ENCODE measurements around the gene FOXRED2. TPM values are rescaled to one million over a fixed set of nuclear protein-coding genes. Genes with fewer than 3 reads are reported as not detected.
"Not testable (repeated sequence)": the region's sequence is repeated elsewhere in the genome, so short reads cannot be mapped to it uniquely, and the experiment has no call there.

Gene FOXRED2
- total RNA-seq, 1 experiment from 2014 or later: 13.0 TPM

- peak; percentile 78 for DNase-seq (ENCODE audit: low spot score)
Measured at GRCh38 chr22:36470162-36470993, 36.5 kb downstream of the FOXRED2 start.

- DNase-seq (ENCODE audit: low spot score): no peak
Measured at GRCh38 chr22:36469094-36469710, 37.6 kb downstream of the FOXRED2 start.

- DNase-seq (ENCODE audit: low spot score): peak; percentile 49
Measured at GRCh38 chr22:36467946-36468345, 38.9 kb downstream of the FOXRED2 start.

GRCh38 chr22:36467042-36467810 is 39.6 kb downstream of the FOXRED2 start:
- no peak for DNase-seq (ENCODE audit: low spot score)

GRCh38 chr22:36466258-36466657 is 40.6 kb downstream of the FOXRED2 start:
- DNase-seq (ENCODE audit: low spot score): no peak

- DNase-seq (ENCODE audit: low spot score): peak; percentile 81
Measured at GRCh38 chr22:36465232-36466021, 41.4 kb downstream of the FOXRED2 start.

GRCh38 chr22:36464715-36465231 is 42.1 kb downstream of the FOXRED2 start:
- DNase-seq (ENCODE audit: low spot score): no peak

- no peak for DNase-seq (ENCODE audit: low spot score)
Measured at GRCh38 chr22:36463783-36464184, 43.1 kb downstream of the FOXRED2 start.

GRCh38 chr22:36461665-36462649 is 44.9 kb downstream of the FOXRED2 start:
- DNase-seq (ENCODE audit: low spot score): peak; percentile 78

- DNase-seq (ENCODE audit: low spot score): no peak
Measured at GRCh38 chr22:36460202-36460601, 46.6 kb downstream of the FOXRED2 start.

GRCh38 chr22:36457688-36458450 is 49.0 kb downstream of the FOXRED2 start:
- no peak for DNase-seq (ENCODE audit: low spot score)

GRCh38 chr22:36456464-36456845 is 50.4 kb downstream of the FOXRED2 start:
- no peak for DNase-seq (ENCODE audit: low spot score)

- peak; percentile 44 for DNase-seq (ENCODE audit: low spot score)
Measured at GRCh38 chr22:36455571-36456463, 51.0 kb downstream of the FOXRED2 start.

GRCh38 chr22:36454916-36455570 is 51.8 kb downstream of the FOXRED2 start:
- DNase-seq (ENCODE audit: low spot score): peak; percentile 93

GRCh38 chr22:36453855-36454378 is 52.9 kb downstream of the FOXRED2 start:
- no peak for DNase-seq (ENCODE audit: low spot score)

- DNase-seq (ENCODE audit: low spot score): not testable (repeated sequence)
Measured at GRCh38 chr22:36452978-36453607, 53.7 kb downstream of the FOXRED2 start.

All from HT-29 (cell line).